HG02981 (cell line): ENCODE measurements around the gene GPATCH3.
"Not testable (repeated sequence)": the region's sequence is repeated elsewhere in the genome, so short reads cannot be mapped to it uniquely, and the experiment has no call there.

Experiments
- ATAC-seq: cut with Tn5 transposase; IDR thresholded peaks from one replicate; pipeline ENCODE4 v1.9.1; 2021; ENCODE audit warnings: mild to moderate bottlenecking, moderate library complexity; ENCODE audit not compliant: unreplicated experiment

Gene GPATCH3

GRCh38 chr1:26913754-26914619 is 13.7 kb upstream of the GPATCH3 start, which contains the start of gene NR0B2:
TSS of gene NR0B2 (minus strand) at chr1:26913975. CDS start at chr1:26913940, 35 bp downstream.
- ATAC-seq: no peak

DNA sequence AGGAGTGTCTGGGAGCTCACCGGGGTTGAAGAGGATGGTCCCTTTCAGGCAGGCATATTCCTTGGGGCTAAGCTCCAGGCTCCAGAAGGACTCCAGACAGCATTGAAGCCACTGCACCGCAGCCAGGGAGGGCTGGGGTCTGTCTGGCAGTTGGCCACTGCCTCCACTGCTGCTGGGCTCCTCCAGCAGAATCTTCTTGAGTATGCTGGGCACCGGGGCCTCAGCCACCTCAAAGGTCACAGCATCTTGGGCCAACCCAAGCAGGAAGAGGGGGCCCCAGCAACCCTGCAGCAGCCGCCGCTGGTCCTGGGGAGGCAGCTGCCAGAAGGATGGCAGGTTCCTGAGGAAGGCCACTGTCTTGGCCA is 13.1 kb upstream of the GPATCH3 start:
- ATAC-seq: no peak

DNA sequence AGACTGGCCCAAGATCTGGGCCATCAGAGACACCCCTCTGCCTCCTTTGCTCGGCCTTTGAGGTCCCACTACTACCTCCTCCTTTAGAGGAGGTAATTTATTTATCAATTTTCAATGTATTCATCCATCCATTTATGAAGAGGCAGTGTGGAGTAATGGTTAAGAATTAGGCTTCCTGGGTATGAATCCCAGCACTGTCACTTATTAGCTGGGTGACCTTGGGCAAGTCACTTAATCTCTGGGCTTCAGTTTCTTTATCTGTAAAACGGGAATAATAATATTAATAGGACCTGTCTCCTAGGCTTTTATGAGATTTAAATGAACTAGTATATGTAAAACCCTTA is 11.9 kb upstream of the GPATCH3 start:
- ATAC-seq: no peak

- ATAC-seq: no peak
Measured at GRCh38 chr1:26911399-26912146, 11.3 kb upstream of the GPATCH3 start.

- ATAC-seq: no peak
Measured at GRCh38 chr1:26910343-26911160, 10.3 kb upstream of the GPATCH3 start.

GRCh38 chr1:26909951-26910342 is 9.7 kb upstream of the GPATCH3 start:
- ATAC-seq: no peak

- ATAC-seq: no peak
Measured at GRCh38 chr1:26907071-26907917, 7.0 kb upstream of the GPATCH3 start.

GRCh38 chr1:26900815-26901511 is 696 bp upstream of the GPATCH3 start:
- ATAC-seq: no peak

DNA sequence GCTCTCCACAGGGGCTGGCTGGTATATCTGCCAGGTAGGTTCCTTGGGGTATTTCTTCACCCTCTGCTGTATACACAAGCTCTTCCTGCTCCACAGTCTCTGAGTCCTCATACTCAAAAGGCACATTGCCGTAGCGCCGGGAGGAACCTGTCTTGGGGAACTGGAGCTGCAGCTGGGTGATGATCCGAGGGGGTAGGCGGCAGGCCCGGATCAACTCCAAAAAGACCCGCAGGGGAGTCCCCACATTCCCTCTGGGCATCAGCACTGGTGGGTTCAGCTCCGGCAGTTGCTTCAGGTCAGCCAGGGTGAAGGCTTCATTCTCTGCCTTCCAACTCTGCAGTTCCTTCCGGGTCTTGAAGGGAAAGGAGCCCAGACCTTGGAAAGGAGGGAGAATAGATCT is 2.9 kb downstream of the GPATCH3 start:
- ATAC-seq: no peak

- ATAC-seq: no peak
Measured at GRCh38 chr1:26894263-26894662, 6.0 kb downstream of the GPATCH3 start.

DNA sequence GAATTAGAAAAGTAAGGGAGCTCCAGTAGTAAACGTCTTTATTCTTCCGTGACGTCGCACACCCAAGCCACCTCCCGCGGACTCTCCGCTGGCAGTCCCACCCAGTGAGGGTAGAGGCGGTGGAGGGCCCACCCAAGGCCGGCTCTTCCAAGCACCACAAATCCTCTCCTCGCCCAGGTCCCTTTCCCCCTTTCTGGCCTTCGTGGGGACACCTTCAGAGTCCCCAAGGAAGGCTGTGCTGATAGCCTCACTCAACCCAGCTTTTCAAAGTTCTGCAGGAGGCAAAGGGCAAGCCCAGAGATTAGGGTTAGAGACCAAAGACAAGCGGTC is 9.8 kb downstream of the GPATCH3 start:
- peak; percentile 22 for ATAC-seq

DNA sequence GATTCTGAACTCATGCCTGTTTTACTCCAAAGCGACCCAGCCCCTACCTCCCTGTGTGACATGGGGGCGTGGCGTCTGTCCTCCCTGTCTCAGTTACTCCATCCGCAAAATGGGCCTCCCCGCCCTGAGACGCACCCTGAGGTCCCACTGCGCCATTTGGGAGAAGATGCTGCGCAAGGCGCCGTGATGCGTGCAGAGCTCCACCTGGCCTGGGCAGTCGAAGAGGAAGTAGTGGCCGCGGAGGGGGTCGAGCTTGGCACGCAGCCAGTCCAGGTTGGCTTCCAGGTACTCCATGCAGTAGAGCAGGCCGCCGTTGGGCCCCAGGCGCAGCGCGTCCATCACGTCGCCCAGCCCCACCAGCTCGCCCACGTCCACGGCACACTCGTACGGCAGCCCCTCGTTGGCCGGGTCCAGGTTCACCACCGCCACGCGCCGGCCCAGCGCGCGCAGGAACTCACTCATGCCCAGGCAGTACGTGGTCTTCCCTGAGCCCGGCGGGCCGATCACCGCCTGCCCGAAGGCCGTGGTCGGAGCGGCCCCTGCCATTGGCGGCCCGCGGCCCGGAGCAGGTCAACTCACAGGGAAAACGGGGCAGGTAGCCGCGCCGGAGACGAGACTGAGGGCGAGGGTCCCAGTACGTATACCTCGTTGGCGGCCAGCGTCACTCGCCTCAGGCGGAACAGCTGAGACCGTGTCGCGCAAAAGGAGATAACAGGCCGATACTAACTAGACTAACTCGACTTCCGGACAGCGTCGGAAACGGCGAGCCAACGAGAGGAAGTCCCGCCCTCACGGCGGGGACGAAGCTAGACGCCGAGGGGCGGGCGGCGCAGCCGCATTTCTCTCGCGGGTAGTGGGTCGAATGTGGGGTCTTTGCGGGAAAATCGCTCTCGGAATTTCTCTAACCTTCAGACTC is 10.5 kb downstream of the GPATCH3 start, which contains the start of gene GPN2:
GPN2 (minus strand) TSS at position 733 of the 916 bp plus-strand sequence; CDS start at position 546, 187 bp downstream.
- ATAC-seq: peak; percentile 88

DNA sequence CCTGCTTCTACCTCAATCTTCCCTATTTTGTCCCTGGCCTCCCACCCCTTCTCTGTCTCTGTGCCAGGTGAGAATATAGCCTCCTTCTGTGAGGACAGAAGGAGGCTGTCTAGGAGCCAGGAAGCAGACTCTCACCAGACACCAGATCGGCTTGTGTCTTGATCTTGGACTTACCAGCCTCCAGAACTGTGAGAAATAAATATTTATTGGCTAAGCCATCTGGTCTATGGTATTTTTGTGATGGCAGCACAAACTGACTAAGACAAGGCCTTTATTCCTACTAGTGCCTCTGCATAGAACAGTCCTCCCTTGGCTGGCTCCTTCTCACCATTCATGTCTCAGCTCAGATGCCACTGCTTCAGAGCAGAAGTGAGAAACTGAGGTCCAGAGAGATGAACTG is 12.0 kb downstream of the GPATCH3 start:
- no peak for ATAC-seq

- ATAC-seq: no peak
Measured at GRCh38 chr1:26887125-26887524, 13.1 kb downstream of the GPATCH3 start.

GRCh38 chr1:26882696-26883463 is 17.4 kb downstream of the GPATCH3 start:
- ATAC-seq: no peak

GRCh38 chr1:26881611-26882010 is 18.7 kb downstream of the GPATCH3 start:
- ATAC-seq: not testable (repeated sequence)

DNA sequence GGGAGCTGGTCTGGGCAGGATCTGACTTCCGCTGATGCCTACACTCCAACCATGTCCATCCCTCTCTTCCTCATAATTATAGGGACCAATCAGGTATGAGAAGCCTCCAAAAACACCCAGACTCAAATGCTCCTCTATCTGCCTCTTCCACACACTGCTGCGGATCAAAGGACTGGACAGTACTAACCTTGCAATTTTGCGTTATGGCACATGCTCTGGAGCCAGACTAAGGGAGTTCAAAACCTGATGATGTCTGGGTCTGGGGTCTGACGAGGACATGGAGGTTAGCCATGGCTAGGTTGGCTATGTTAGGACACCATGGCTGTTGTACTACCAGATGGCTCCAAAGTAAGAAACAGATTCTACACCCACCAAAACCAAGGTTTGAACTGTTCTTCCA is 20.5 kb downstream of the GPATCH3 start:
- no peak for ATAC-seq

- no peak for ATAC-seq
Measured at GRCh38 chr1:26877326-26877725, 22.9 kb downstream of the GPATCH3 start.
